Hypothalamus (tissue), 51 donors: ENCODE results near the gene NAALADL2.
A peak's percentile ranks its signal among the peaks of the same experiment; 100 is the strongest.

ENCODE experiments used
- DNase-seq, 51 donors: peaks; one replicate each; lab custom pipeline; 2025; lab: John Stamatoyannopoulos, UW

NAALADL2 gene

DNA sequence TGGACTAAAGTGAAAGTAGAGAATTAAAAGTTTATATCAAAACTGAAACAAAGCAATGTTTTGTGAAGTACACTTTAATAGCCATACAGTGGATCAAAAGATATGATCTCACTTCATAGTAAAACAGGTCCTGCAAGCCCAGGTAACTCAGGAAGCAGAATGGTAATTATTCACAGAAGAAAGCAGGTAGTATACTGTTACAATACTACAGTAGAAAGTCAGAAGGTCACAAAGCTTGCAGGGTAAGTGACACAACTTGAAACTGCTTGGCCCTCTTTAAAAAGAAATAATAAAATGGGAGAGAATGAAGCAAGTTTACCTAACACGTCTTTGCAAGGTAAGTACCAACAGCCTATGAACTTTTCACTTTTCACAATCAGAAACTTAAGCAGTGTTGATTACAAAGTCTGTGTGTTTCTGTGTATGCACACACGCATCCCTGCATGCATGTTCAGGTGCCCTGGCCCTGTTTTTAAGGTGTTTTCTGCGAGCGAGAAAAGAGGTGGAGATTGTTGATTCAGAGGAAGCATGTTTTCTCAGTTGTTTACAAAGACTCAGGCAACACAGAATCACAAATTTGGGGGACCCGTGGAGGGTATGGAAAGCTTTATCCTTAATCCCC lies at the start of gene NAALADL2:
Gene NAALADL2, plus strand, starts transcription at position 221 of the 622 bp plus-strand sequence.
- no peak for DNase-seq

DNA sequence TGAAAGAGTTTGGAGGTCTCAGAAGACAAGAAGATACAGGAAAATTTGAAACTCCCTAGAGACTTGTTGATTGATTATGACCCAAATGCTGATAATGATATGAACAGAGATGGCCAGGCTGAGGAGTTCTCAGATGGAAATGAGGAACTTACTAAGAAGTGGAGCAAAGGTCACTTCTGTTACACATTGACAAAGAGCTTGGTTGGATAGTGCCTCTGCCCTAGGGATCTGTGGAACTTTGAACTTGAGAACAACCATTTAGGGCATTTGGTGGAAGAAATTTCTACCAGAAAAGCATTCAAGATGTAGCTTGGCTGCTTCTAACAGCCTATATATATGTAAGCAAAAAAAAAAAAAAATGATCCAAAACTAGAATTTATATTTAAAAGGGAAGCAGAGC lies 48.9 kb upstream of the NAALADL2 start:
- DNase-seq, result no peak

DNA sequence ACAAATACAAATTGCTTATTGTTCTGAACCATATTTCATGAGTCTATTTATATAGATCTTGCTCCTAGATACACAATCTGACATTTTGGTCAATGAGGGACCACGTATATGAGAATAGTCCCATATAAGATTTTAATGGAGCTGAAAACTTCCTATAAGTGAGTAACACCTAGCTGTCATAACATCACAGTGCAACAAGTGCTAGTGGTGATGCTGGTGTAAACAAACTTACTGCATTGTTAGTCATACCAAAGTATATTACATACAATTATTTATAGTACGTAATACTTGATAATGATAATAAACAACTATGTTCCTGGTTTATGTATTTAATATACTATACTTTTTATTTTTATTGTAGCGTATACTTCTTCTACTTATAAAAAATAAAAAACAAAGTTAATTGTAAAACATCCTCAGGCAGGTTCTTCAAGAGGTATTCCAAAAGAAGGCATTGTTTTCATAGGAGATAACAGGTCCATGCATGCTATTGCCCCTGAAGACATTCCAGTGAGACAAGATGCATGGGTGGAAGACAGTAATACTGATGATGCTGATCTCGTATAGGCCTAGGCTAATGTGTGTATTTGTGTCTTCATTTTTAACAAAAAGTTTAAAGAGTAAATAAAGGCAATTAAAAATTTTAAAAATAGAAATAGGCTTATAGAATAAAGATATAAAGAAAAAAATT lies 46.8 kb upstream of the NAALADL2 start:
- no peak for DNase-seq

DNA sequence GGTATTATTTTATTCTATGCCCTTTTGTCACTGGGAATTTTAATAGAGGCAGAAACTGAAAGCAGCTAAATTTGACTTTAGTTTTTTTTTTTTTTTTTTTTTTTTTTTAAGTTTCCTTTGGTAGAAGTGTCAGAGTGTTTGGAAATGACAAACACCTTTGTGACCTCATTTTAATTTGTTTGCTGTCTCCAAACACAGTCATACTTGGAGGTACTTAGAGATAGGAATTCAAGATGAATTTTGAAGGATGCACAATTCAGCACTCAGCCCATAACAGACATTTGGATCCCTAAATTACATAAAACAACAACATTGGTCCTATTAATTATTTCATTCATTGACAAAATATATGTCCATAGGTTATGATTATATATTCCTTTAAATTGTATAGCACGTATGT lies 43.4 kb upstream of the NAALADL2 start:
- DNase-seq, result no peak

DNA sequence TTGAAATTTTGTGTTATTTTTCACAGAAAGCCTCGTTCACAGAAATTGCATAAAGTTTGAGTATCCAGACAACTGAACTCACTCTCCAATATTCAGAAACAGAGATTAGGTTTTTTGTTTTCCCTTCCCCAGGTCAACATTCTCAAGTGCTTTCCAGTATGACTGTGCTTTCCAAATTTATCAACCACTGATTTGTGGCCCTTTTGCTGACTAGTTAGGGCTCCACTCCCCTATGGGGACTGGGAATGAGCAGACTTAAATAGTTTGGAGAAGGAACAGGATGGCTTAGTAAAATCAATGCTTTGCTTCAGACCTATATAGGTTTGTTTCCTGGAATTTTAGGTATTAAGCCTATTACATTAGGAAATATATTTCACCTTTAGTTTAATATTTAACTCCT lies 38.2 kb upstream of the NAALADL2 start:
- DNase-seq, result no peak

DNA sequence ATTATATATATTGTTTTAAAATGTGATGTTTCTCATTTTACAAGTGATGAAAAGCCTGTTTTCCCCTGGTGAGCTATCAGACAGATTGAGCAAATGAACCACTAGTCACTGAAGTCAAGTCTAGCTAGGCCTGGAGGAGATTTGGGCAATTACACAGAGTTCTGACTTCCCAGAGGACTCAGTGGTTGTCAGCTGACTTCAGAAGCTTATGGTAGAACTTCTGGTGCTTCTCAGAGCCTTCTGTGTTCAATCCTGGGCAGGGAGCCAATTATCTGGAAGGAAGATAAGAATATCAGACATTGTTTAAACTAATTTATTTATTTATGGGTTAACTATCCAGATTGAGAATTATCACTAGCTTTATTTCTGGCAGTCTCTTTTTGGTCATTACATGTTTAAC lies 37.7 kb upstream of the NAALADL2 start:
- DNase-seq, result peak in 2 of 51 donors; percentile 1

DNA sequence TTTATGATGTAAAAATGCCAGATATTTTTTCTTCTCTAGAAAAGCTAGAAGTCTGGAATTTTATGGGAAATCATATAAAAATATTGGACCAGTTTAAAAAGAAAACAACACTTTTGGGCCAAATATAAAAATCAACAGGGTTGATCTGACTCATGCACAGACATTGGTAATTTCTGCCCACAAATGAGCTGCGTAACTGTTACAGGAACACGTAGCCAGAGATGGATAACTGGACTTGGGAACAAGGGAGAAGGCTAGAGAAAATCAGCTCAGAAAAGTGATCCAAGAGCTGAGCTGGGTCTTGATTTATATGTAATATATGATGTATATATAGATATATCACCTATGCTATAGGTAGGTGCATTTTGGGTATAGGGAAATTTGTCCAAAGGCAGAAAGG lies 36.8 kb upstream of the NAALADL2 start:
- DNase-seq, result no peak

DNA sequence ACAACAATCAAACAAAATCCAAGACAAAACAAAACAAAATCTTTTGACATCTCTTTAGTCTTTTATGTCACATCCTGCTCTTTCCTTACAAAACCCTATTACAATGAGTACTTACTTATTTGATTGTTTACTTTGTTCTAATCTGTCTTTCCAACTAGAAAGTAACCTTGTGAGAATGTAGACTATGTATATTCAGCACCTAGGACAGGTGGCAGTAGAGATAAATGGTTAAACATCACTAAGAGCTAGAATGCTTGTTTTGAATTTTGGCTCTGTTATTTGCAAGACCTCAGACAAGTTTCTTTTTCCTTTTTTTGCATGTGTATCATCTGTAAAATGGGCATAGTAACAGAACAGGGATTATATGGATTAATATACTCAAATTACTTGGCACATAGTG lies 33.1 kb upstream of the NAALADL2 start:
- DNase-seq, result no peak

DNA sequence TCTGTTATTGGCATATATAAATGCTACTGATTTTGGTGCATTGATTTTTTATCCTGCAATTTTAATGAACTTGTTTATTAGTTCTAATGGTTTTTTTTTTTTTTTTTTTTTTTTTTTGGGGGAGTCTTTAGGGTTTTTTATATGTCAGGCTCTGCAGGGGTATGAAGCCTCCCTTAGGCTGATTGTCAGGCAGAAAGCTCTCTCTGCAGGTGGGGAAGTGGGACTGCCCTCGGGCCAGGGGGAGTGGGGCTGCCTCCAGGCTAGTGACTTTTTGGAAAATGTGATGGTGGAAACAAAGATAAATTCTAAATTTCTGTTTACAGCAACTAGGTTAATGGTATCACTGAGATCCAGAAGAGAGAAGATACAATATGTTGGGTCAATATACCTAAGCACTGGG lies 14.4 kb upstream of the NAALADL2 start:
- no peak for DNase-seq

DNA sequence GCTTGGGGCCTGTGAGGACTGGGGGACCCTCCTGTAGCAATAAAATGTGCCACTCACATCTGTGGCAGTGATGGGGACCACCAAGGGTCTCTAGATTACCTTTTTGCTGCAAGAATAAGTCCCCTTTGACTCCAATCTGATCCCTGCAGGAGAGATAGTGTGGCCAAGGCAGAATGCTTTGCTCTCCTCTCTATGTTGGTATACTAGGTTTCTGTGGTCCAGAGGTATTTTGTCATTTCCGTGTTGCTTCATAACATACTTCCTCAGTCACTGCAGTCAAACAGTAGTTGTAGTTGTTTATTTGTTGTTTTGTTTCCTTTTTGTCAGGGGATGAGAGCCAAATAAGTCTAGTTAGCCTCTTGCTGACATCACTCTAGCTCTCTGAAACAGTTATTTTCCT lies 13.1 kb upstream of the NAALADL2 start:
- no peak for DNase-seq

DNA sequence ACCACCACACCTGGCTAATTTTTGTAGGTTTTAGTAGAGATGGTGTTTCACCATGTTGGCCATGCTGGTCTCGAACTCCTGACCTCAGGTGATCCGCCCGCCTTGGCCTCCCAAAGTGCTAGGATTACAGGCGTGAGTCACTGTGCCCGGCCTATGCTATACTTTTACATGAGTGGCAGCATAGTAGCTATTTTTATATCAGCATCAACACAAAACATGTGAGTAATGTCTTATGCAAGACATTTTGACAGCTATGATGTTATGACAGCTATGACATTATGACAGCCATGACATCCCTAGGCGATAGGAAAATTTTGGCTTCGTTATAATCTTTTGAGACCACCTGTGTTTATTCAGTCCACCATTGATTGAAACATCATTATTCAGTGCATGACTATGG lies 4.1 kb upstream of the NAALADL2 start:
- DNase-seq, result no peak

DNA sequence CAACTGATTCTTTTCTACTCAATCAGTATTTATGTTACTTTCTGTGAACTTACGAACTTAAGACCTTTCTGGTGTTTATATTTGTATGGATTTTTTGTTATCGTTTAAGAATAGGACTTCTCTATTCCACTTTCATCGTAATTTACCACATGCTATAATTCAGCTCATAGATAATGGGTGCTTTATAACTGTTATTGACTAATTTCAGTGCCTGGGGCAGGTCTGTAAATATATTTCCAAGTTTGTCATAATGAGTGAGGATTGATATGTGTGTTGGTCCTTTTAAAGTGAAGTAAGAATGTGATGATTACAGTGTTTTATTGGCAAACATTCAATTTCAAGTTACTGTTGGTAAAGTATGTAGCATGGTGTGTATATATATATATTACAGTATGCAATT lies 1.8 kb upstream of the NAALADL2 start:
- no peak for DNase-seq

DNA sequence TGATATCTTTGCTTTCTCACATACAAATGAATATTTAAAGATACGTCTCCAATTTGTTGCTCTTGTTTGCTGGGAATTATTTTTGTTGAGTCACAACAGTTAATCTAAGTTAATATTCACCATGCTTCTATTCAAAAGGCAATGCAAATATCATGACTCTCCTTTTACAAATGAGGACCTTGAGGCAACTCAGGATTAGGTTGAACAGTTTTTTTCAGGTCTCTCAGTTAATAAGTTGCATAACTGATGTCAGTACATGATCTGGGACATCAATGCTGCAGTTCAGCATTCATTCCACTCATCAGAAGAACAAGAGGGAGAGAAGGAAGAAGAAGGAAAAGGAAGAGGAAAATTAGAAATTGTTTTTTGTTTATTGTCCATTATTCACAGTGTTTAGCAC lies 781 bp upstream of the NAALADL2 start:
- DNase-seq, result no peak

DNA sequence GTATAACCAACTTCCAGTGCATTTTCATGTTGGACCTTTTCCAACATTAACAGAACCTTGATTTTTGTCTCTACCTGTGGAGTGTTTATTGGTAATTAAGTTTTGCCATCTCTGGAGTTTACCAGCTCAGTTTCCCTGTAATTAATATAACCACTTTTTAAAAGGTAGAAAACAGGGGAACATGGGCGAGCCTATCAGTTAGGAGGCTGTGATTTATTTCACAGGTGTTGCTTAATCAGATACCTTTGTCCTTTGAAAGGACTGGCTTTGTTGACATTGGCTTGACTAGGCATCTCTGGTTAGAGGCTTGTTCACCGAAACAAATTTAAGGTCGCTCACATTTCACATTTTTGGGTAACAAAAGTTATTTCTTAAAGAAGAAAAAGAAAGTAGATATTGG lies 622 bp downstream of the NAALADL2 start:
- no peak for DNase-seq

DNA sequence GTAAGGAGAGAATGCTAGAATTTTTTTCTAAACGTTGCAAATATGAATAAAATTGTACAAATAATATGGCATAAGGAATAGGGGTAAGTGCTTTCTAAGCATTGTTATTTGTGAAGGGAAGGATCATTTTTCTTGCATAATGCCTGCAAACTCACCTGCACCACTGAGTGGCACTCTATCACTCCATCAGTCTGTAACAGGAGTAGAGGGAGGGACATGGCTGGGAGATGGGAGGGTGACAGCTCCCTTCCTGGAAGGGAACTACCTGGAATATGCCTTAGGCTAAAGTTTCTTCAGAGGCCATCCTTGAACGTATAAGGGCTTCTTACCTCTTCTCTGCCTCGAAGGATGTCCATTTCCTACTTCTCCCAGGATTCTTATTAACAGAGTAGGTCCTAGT lies 3.0 kb downstream of the NAALADL2 start:
- no peak for DNase-seq

DNA sequence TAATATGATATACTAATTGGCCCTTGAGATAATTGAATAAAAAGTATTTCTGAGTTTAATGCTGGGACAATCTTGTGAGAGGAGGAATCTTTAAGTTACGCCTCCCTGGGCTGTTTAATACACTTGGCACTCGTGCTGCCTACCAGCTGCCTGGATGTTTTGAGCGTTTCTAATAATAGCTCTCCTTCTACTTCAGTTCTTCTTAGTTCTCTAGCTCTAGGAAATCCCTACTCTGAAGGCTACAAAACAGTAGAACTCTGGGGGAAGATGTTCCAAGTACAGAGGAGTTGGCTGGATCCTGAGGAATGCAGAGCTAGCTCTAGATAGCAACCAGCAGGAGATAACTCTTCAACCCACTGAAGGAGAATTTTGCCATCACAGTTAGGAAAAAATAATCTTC lies 3.5 kb downstream of the NAALADL2 start:
- DNase-seq, result no peak

DNA sequence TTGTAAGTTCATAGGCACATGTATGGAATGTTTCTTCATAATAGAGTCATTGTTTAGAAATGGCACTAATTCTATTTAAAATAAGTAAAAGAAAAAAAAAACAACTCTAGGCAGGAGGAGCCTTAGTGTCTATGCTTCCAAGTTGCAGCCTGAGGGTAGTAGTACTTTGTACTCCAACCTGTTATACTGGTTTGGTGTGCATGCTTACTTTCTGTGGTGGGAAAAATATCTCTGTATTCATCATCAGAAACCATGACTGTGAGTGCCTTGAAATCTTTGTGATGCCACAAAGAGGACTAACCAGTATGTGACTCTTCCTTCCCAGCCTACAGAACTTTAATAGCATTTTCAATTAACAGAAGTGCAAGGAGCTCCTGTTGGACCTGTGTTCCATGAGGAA lies 4.4 kb downstream of the NAALADL2 start:
- DNase-seq, result no peak

DNA sequence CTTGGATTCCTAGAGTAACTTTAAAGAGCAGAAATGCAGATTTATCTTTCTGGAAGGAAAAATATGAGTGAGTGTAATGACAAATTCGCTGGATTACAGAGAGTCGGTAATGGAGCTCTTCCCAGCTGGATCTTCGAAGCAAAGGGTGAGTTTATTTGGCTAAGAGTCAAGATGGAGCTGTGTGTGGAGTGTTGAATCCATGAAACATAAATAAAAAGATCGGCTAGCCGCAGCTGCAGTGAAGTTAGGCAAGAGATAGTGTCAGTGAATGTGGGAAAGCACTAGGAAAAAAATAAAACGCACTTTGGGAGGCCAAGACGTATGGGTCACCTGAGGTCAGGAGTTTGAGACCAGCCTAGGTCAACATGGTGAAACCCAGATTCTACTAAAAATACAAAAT lies 10.3 kb downstream of the NAALADL2 start:
- no peak for DNase-seq

DNA sequence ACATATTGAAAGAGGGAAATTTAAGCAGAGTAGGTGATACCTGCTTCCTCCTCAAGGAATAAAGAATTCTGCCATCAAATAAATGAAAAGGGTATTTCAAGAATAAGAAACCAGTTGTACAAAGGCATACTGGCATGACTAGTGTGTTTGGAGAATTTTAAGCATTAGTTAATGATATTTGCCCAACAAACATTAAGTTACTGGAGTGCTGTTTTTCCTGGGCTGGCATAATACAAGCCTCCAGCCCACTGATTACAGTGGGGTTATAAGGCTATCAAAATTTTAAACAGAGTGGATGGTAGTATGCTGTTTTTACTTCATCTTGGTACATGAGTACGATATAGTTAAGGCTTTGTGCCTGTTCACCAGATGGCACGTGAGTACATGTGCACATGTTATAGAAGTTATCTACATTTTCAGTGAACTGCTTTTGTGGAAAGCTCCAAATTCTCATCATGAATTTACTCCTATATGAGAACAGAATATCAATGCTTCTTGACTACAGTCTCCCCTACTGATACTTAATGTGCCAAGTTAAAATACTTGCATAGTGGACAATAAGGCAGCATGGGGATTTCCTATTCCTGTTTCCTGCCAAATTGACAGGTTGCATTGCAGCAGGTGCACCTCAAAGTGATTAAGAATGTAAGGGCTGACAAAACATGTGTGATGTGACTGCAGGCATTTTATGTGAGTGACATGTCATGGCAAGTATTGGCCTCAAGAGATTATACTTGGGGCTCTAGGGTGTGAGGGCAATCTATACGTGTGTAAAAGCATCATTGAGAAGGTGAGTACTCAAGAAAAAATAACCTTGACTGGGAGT lies 14.9 kb downstream of the NAALADL2 start:
- DNase-seq, result no peak

DNA sequence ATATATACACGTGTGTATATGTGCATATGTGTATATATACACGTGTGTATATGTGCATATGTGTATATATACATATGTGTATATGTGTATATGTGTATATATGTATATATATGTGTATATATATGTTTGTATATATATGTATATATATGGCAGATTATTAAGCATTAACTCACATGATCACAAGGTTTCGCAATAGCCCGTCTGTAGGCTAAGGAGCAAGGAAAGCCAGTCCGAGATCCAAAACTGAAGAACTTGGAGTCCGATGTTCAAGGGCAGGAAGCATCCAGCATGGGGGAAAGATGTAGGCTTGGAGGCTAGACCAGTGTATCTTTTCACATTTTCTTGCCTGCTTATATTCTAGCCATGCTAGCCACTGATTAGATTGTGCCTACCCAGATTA lies 23.7 kb downstream of the NAALADL2 start:
- no peak for DNase-seq

DNA sequence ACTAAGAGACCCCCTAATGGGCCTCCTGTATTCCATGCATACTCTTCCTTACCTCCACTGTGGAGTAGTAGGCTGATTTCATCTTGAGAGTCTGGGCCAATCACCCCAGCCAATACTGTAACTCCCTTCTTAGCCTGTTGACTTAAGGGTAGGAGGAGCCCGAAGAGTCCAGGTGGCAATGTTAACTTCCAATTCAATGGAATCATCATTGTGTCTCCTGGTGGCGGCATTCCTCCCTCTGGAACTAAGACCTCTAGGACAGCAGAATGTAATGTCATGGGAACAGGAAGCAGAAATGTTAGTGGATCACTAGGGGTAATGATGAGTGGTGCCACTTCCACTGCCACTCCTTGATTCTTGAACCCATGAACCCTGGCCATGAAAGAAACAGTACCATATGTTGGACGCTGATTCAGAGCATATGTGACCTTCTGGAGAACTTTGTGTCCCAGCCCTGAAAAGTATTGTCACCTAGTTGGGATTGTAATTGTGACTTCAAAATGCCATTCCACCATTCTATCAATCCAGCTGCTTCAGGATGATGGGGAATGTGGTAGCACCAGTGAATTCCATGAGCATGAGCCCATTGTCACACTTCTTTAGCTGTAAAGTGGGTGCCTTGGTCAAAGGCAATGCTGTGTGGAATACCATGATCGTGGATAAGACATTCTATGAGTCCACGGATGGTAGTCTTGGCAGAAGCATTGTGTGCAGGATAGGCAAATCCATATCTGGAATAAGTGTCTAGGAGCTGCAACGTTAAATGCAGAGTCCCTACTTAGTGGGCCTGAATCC lies 24.9 kb downstream of the NAALADL2 start:
- DNase-seq, result no peak
